CD1c-positive myeloid dendritic cell (primary cell): ENCODE results near the gene IMP3.
A peak's percentile ranks its signal among the peaks of the same experiment; 100 is the strongest.
"Not testable (repeated sequence)": the region's sequence is repeated elsewhere in the genome, so short reads cannot be mapped to it uniquely, and the experiment has no call there.

ENCODE experiments used
- DNase-seq: peaks from one replicate; pipeline ENCODE4 v3.0.0-alpha.2; 2016; ENCODE audit errors: extremely low spot score

Gene IMP3

GRCh38 chr15:75650908-75651809 is 11.1 kb upstream of the IMP3 start:
- peak; percentile 23 for DNase-seq

DNA sequence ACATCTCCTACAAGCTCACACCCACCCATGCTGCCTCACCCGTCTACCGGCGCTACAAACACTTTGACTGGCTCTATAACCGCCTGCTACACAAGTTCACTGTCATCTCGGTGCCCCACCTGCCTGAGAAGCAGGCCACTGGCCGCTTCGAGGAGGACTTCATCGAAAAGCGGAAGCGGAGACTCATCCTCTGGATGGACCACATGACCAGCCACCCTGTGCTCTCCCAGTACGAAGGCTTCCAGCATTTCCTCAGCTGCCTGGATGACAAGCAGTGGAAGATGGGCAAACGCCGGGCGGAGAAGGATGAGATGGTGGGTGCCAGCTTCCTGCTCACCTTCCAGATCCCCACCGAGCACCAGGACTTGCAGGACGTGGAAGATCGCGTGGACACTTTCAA is 9.8 kb upstream of the IMP3 start:
- DNase-seq: no peak

GRCh38 chr15:75649045-75649761 is 9.2 kb upstream of the IMP3 start:
- no peak for DNase-seq

DNA sequence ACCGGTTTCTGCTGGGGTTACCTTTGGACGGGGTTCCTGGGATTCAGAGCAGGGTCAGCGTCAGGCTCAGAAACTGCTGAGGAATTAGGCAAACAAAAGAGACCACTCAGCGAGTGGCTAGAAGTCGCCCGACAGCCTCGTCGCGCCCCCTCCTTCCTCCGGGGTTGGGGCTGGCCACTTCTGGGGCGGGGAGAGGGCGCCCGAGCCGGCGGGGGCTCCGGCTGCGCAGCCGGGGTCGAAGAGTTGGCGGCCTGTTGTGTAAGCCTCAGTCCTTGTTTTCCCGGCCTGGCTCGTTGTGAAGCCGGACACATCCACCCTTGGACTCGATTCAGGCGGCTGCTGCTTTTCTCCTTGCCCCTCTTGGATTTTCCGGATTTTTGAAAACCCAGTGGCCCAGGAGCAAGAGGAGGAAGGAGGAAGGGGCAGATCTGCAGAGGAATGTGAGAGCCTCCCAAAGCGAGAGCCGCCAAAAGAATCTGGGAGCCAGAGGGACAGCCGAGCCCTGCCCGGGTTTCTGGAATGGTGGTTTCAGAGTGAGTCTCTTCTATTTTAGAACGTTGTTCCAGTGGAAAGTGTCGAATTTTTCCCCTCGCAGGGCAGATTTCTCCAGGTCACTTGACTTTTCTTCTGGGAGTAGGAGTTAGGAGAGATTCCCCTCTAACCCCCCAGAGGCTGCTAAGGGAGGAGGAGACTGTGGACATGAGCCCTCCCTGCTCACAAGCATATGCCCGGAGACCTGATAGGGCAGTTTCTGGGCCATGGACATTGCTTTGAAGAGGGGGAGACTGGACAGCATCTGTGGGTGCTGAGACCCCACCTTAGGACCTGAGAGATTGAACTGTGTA is 8.4 kb upstream of the IMP3 start:
- DNase-seq: peak; percentile 36

GRCh38 chr15:75647370-75648155 is 7.5 kb upstream of the IMP3 start, which contains the start of gene SNX33:
Gene SNX33 (plus strand): TSS chr15:75647912. CDS start chr15:75649103, 1,191 bp downstream.
- peak; percentile 80 for DNase-seq

GRCh38 chr15:75646944-75647364 is 6.9 kb upstream of the IMP3 start:
- peak; percentile 56 for DNase-seq

- no peak for DNase-seq
These were observed 6.3 kb upstream of the IMP3 start for GRCh38 chr15:75646112-75646943.

- DNase-seq: no peak
These were observed 4.4 kb upstream of the IMP3 start for GRCh38 chr15:75644376-75644775.

GRCh38 chr15:75641603-75642002 is 1.6 kb upstream of the IMP3 start:
- no peak for DNase-seq

GRCh38 chr15:75641179-75641503 is 1.1 kb upstream of the IMP3 start:
- DNase-seq: no peak

DNA sequence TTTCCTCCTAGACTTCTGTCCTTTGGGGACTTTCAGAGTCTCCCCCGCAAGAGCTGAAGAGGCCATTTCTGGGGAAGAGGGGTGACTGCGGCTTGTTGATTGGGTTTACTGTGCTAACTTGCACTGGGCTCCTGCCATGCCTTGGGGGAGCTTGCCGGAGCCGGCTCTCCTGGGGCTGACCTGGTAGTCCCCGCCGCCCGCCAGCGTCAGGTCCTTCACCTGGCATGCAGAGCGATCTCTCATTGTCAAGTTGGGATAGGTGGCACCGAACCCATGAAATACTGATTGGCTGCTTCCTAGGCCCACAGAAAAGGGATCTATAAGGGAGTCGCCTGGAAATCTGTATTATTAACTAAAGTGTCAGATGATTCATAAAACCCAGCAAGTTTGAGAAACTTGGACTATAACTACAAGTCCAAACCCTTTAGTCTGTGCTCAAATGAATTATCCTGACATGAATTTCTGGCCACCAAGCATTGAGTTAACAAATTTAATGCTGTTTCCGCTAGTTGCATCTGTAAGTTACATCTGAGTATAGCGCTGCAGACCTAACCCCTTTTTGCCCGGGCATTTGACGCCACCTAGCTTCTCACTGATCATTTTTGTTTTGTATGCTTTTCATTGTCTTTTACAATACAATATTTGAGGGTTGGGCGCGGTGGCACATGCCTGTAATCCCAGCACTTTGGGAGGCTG is 607 bp upstream of the IMP3 start:
- DNase-seq: peak; percentile 37

GRCh38 chr15:75639191-75639708 is 774 bp downstream of the IMP3 start:
- peak; percentile 47 for DNase-seq

- no peak for DNase-seq
These were observed 2.6 kb downstream of the IMP3 start for GRCh38 chr15:75637245-75638009.

GRCh38 chr15:75636026-75636425 is 4.0 kb downstream of the IMP3 start:
- DNase-seq: no peak

- not testable (repeated sequence) for DNase-seq
These were observed 6.1 kb downstream of the IMP3 start for GRCh38 chr15:75633922-75634321.

DNA sequence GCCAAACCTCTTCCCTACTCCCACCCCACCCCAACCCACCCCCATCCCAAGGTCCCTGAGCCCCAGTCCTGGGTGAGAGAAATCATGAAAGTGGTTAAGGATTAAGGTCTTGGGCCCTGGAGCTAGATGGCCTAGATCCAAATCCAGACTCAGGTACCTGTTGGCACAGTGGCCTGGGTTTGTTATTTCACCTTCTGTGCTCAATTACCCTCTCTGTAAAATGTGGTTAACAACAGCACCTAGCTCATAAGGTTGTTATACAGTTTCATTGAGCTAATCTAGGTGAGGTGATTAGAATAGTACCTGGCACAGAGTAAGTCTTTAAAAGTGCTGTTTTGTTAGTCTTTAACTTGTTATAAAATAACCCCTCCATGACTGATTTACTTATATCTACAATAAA is 8.1 kb downstream of the IMP3 start:
- DNase-seq: no peak

DNA sequence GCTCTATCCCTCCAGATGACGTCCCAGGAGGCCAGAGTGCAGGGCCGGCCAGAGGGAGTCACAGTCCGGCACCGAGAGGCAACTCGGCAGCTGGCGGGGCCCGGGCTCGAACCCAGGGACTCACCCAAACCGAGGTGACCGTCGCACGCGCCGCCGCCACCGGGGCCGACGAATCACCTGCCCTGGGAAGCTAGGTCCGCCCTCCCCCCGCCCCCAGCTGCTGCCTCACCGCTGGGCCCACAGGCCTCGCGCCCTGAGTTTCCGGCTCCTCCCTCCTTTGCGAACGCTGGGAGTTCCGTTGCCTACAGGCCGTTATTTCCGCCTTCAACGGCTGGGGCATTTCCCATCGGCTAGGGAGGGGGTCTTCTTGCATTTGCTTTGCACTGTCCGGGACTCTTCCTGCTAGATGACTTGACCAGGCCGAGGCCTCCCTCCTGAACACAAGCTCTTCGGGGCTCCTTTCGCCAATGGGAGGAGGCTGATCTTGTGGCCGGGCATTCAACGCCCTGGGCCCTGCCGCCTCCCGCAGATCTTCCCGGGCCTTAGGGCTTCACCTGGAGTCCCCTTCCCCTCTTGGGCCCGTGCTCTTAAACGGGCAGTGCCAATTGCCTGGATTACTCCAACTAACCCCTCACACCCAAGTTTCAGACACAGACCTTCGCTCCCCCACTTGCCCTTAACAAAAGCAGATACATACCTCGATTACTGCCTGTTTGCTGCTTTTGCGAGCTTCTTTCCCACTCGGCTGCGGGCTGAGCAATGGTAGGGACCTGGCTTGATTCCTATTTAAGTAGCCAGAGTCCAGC is 14.3 kb downstream of the IMP3 start, which contains the start of gene SNUPN:
Gene SNUPN (minus strand): TSS at position 184 of the 806 bp plus-strand sequence. CDS start 4,674 bp downstream, outside the sequence.
- DNase-seq: peak; percentile 96

- DNase-seq: no peak
These were observed 17.5 kb downstream of the IMP3 start for GRCh38 chr15:75622505-75622904.
